ENCODE data around the gene CKLF. TPM values are rescaled to one million over a fixed set of nuclear protein-coding genes. Genes with fewer than 3 reads are reported as not detected.

The CKLF gene
- total RNA-seq, 1 donor, result 73.4 TPM

DNA sequence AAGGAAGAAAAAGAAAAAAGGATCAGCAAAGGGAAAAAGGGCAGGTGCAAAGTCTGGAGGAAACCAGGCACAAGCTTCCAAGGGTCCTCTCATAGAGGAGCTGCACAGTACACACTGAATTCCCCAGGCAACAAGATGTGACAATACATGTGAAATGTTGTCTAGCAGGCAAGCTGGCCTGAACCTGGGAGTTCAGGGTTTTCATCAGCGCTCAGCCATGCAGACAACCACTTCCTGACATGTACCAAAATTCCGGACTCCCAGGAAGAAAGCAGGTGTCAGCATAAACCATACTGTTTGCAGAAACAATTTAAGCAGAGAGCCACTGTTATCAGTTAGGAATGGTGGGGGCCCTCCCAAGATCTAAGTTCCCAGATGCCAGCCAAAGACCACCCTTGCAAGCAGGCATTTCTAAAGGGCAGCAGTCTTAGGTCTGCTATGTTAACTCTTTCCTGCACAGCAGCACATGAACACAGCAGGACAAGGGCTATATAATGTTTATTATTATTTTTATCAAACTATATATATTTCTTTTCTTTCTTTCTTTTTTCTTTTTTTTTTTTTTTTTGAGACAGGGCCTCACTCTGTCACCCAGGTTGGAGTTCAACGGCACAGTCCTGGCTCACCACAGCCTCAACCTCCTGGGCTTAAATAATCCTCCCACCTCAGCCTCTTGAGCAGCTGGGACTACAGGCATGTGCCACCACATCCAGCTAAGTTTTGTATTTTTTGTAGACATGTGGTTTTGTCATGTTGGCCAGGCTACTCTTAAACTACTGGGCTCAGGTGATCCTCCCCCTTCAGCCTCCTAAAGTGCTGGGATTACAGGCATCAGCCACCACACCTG lies 12.5 kb upstream of the CKLF start:
- no peak overlapping the region for H3K4me3 ChIP-seq (ENCODE audit: low read depth, low read length)
- TF ChIP-seq, protein P1, sequence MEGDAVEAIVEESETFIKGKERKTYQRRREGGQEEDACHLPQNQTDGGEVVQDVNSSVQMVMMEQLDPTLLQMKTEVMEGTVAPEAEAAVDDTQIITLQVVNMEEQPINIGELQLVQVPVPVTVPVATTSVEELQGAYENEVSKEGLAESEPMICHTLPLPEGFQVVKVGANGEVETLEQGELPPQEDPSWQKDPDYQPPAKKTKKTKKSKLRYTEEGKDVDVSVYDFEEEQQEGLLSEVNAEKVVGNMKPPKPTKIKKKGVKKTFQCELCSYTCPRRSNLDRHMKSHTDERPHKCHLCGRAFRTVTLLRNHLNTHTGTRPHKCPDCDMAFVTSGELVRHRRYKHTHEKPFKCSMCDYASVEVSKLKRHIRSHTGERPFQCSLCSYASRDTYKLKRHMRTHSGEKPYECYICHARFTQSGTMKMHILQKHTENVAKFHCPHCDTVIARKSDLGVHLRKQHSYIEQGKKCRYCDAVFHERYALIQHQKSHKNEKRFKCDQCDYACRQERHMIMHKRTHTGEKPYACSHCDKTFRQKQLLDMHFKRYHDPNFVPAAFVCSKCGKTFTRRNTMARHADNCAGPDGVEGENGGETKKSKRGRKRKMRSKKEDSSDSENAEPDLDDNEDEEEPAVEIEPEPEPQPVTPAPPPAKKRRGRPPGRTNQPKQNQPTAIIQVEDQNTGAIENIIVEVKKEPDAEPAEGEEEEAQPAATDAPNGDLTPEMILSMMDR (IDR thresholded peaks at IDR 0.05; ENCODE audit: insufficient read depth, low read length), result no peak
- DNase-seq (ENCODE audit: low read depth), result no peak

DNA sequence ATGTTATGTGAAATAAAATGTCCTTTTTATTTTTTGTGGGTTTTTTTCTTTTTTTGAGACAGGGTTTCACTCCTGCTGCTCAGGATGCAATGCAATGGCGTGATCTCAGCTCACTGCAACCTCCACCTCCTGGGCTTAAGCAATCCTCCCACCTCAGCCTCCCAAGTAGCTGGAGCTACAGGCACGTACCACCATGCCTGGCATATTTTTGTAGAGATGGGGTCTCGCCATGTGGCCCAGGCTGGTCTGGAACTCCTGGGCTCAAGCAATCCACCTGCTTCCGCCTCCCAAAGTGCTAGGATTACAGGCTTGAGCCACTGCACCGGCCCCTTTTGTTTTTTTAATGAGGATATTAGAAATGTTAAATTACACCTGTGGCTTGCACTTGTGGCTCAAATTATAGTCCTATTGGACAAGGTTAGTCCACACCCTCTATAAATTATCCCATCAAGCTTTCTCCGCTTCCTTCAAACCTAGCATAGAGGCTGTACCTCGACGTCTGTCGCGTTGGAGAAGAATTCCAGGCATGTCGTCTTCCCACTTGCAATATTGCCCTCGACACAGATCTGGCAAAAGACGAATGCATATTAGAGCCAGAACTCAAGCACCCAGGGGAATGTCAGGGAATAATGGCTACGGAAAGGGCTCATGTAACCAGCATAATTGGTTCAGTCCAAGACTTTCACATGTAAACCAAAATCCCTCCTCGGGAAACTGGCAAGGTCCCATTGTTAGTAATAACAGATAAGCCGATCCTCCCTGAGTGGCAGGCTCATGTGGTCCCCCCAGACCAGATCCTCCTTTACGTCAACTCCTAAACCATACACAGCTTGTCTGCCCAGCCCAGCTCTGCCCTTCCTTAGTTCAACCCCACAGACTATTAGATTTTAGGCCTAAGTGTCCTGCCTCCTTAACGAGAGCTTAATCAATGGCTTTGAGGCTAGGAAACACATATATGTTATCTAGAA lies 10.7 kb upstream of the CKLF start:
- TF ChIP-seq, protein P1 (IDR thresholded peaks at IDR 0.05; ENCODE audit: insufficient read depth, low read length), result no peak
- no peak for DNase-seq (ENCODE audit: low read depth)
- H3K4me3 ChIP-seq (ENCODE audit: low read depth, low read length), result no peak overlapping the region

DNA sequence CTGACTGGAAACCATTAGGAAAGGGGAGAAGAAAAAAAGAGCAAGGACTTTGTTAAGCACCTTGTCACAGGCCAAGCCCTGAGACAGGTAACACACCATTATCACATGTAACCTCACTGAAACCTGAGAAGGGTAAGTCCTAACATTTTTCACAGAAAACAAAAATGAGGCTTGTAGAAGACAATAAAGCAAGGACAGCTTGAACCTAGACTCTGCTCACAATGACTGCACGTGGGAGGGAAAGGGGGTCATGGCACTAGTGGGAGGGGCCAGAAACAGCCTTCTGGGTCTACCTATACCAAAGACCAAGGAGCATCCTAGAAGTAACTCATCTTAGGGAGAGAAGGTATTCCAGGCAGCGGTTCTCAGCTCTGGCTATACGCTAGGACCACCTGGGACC lies 10.0 kb upstream of the CKLF start:
- TF ChIP-seq, protein P1 (IDR thresholded peaks at IDR 0.05; ENCODE audit: insufficient read depth, low read length), result no peak
- H3K4me3 ChIP-seq (ENCODE audit: low read depth, low read length), result no peak overlapping the region
- no peak for DNase-seq (ENCODE audit: low read depth)

DNA sequence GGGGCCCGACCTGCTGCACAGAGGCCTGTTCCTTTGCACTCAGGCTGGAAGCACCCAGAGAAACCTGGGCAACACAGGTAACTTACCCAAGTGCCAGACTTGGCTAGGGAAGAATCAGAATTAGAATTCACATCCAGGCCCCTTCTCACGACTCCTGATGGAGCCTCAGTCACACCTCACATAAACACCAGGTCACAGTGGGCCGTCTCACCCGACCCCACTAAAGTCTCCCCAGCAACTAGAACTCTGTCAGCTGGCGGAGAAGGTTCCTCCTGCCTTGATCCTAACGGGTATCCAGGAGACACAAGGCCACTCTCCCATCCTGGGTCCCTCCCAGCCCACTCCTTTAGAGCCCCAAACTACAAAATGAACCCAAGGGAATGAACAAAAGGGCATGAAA lies 8.8 kb upstream of the CKLF start:
- DNase-seq (ENCODE audit: low read depth), result no peak
- TF ChIP-seq, protein P1 (IDR thresholded peaks at IDR 0.05; ENCODE audit: insufficient read depth, low read length), result no peak
- no peak overlapping the region for H3K4me3 ChIP-seq (ENCODE audit: low read depth, low read length)

DNA sequence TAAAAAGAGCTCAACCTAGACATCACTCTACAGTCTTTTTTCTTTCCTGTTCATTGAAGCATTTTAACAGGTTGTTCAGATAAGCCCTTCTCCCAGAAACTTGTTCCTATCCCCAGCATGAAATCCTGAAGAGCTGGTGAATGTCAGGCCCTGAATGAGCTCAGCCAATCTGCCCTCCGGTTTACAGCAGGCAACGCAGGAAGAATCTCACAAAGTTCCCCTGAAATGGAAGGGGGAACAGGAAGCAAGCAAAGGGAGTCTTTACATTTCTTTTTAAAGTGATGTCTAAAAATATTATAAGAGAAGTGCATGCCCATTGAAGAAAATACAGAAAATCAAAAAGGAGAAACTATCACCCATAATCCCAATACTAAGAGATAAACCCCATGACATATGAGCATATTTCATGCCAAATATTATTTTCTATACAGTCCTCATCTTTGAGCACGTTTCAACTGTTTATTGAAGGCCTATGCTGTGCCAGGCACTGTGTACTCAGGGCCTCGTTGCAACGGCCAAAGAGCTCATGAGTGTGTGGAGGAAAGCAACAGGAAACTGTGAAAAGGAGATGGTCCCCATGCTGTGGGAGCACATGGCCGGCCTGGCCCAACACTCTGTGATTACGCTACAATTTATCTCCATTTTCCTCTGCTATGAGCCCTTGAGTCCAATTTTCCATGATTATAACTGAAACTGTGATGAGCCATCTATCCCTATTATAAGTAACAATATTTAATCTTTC lies 8.2 kb upstream of the CKLF start:
- no peak overlapping the region for H3K4me3 ChIP-seq (ENCODE audit: low read depth, low read length)
- TF ChIP-seq, protein P1 (IDR thresholded peaks at IDR 0.05; ENCODE audit: insufficient read depth, low read length), result no peak
- no peak for DNase-seq (ENCODE audit: low read depth)
